H1 (cell line): ENCODE measurements around the gene RNF13. TPM values are rescaled to one million over a fixed set of nuclear protein-coding genes. Genes with fewer than 3 reads are reported as not detected.

ENCODE experiments used
- CEBPB ChIP-seq: IDR thresholded peaks from 2 replicates; pipeline ENCODE4 v1.6.1; 2012; ENCODE audit warnings: low read depth, low read length
- CREB1 ChIP-seq: IDR thresholded peaks from 2 replicates; pipeline ENCODE4 v1.6.1; 2012; ENCODE audit warnings: inconsistent platforms
- KDM1A ChIP-seq: fragments of 200-600, 300-600 bp; sonication (generic); IDR thresholded peaks from 2 replicates; pipeline ENCODE4 v1.7.1; 2016; ENCODE audit warnings: mild to moderate bottlenecking, low read length, borderline replicate concordance
- KDM5A ChIP-seq: fragments of 200-600 bp; IDR thresholded peaks from 2 replicates; pipeline ENCODE4 v1.7.1; 2012; ENCODE audit warnings: mild to moderate bottlenecking, low read length, inconsistent platforms, mixed read lengths
- NANOG ChIP-seq: IDR thresholded peaks from 2 replicates; pipeline ENCODE4 v1.6.1; 2011; ENCODE audit warnings: low read length, low read depth, mild to moderate bottlenecking, inconsistent platforms; ENCODE audit not compliant: insufficient read depth, poor library complexity, severe bottlenecking
- POLR2A ChIP-seq, 2 experiments: IDR thresholded peaks; 1 replicate in 1 of 2; 2 replicates in 1 of 2; pipeline ENCODE4 v1.6.1; 2011; ENCODE audit warnings: low read depth in 2 of 2, low read length in 2 of 2, mild to moderate bottlenecking in 2 of 2; ENCODE audit errors: control extremely low read depth in 1 of 2
- SIX5 ChIP-seq: IDR thresholded peaks from 2 replicates; pipeline ENCODE4 v1.6.1; 2011; ENCODE audit warnings: mild to moderate bottlenecking, low read depth, low read length
- SP2 ChIP-seq: IDR thresholded peaks from 2 replicates; pipeline ENCODE4 v1.6.1; 2012; ENCODE audit warnings: mild to moderate bottlenecking, low read length, inconsistent platforms
- TEAD4 ChIP-seq: IDR thresholded peaks from 2 replicates; pipeline ENCODE4 v1.6.1; 2012; ENCODE audit warnings: low read depth, low read length, inconsistent platforms, mixed read lengths
- YY1 ChIP-seq: IDR thresholded peaks from 2 replicates; pipeline ENCODE4 v1.6.1; 2011; ENCODE audit warnings: low read depth, mild to moderate bottlenecking, low read length
- polyA plus RNA-seq, 7 experiments: library from polyadenylated mRNA; depleted of rRNA in 3 of 7; stranded (reverse) in 5 of 7; unstranded in 2 of 7; fragments of >200 nt in 5 of 7; fragments of 200-250 nt in 2 of 7; gene quantifications; 1 replicate in 5 of 7; 2 replicates in 1 of 7; 4 replicates in 1 of 7; pipeline versions ENCODE4 v1.2.1 to v1.2.3, GENCODE V29; 2011 to 2013; ENCODE audit warnings: missing spikeins in 2 of 7, mixed read lengths in 2 of 7
- total RNA-seq: library from RNA; stranded (reverse); fragmentation: NEBNext Ultra II Directional; extraction: Animal tissue kit (Norgen Biotek cat#: 25700); gene quantifications from 2 replicates; pipeline ENCODE4 v1.2.1, GENCODE V29; 2021

Gene RNF13
- total and polyA plus RNA-seq, 2 of the 8 experiments (the other 6 are each of a cell fraction or from before 2014, with no cell fraction given): 19.4 to 35.4 TPM

- no peak for TF ChIP-seq SP2
- TF ChIP-seq YY1: no peak
- TF ChIP-seq TEAD4: no peak
- TF ChIP-seq POLR2A (IDR thresholded peaks at IDR 0.05; ENCODE audit: control extremely low read depth in 1 of 2, low read depth in 2 of 2, low read length in 2 of 2): no peak
- no peak for TF ChIP-seq SIX5
- TF ChIP-seq NANOG: no peak
- TF ChIP-seq CREB1: no peak
- TF ChIP-seq KDM1A: no peak
- 0 out of 2 replicates have a peak, but pooled peaks have one; percentile 27 for TF ChIP-seq CEBPB
- TF ChIP-seq KDM5A: no peak
Observed at GRCh38 chr3:149879872-149880271, 66.9 kb downstream of the RNF13 start (continued).
